Activated CD4-positive, alpha-beta T cell treated with anti-CD3 and anti-CD28 coated beads, Interleukin-2, amount 50 U/mL, for 16 hours (primary cell): ENCODE data around the gene ZNF648.
"Not testable (repeated sequence)": the region's sequence is repeated elsewhere in the genome, so short reads cannot be mapped to it uniquely, and the experiment has no call there.

Experiments used
- DNase-seq: peaks from one replicate; pipeline ENCODE4 v3.0.0-alpha.2; 2020

The ZNF648 gene

DNA sequence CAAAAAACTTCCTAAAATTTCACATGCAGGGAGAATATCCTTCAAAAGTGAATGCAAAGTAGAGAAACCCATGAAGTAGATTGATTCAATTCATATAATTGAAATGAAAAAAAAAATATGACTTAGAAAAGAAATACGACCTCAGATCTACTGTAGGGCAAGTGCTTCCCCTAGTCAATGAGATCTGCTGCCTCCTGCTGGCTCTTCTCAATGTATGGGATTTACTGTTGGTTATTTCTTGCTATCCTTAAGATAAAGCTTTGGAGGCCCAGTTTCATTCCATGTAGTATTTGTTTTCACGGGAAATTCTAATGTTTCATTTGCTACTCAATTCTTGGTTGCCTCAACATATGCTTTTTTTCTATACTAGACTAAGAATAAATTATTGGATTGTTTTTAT is 46.2 kb downstream of the ZNF648 start:
- DNase-seq = no peak

DNA sequence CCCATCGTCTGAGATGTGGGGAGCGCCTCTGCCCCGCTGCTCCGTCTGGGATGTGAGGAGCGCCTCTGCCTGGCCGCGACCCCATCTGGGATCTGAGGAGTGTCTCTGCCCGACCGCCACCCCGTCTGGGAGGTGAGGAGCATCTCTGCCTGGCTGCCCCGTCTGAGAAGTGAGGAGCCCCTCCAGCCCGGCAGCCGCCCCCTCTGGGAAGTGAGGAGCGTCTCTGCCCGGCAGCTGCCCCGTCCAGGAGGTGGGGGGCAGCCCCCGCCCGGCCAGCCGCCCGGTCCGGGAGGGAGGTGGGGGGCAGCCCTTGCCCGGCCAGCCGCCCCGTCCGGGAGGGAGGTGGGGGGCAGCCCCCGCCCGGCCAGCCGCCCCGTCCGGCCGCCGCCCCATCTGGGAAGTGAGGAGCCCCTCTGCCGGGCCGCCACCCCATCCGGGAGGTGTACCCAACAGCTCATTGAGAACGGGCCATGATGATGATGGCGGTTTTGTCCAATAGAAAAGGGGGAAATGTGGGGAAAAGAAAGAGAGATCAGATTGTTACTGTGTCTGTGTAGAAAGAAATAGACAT is 50.6 kb downstream of the ZNF648 start:
- not testable (repeated sequence) for DNase-seq

DNA sequence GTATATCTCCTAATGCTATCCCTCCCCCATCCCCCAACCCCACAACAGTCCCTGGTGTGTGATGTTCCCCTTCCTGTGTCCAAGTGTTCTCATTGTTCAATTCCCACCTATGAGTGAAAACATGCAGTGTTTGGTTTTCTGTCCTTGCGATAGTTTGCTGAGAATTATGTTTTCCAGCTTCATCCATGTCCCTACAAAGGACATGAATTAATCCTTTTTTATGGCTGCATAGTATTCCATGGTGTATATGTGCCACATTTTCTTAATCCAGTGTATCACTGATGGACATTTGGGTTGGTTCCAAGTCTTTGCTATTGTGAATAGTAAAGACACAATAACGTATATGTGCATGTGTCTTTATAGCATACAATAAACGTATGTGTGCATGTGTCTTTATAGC is 56.1 kb downstream of the ZNF648 start:
- not testable (repeated sequence) for DNase-seq

DNA sequence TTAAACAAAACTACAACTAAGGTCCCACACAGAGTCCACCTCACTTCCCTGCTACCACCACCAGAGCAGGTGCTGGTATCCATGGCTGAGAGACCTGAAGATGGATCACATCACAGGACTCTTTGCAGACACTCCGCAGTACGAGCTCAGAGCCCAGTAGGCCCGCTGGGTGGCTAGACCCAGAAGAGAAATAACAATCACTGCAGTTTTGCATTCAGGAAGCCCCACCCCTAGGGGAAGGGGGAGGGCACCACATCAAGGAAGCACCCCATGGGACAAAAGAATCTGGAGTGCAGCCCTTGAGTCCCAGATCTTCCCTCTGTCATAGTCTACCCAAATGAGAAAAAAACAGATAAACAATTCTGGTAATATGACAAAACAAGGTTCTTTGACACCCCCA is 56.9 kb downstream of the ZNF648 start:
- no peak for DNase-seq
